Calu3 (cell line): ENCODE data around the gene MSI2. TPM values are rescaled to one million over a fixed set of nuclear protein-coding genes. Genes with fewer than 3 reads are reported as not detected.

Source experiments
- BruUV-seq: library from RNA; stranded (reverse); fragments of 400-500 nt; replicated peaks from 2 replicates; lab custom pipeline; 2021; lab: Mats Ljungman, UMichigan
- CTCF ChIA-PET: fragments of 300-600 bp; sonication (Branson Sonifier 250); formaldehyde crosslinking; loops from one replicate; lab custom pipeline; 2022; ENCODE audit warnings: antibody characterized with exemption; lab: Charles Lee
- DNase-seq: peaks from one replicate; pipeline ENCODE4 v3.0.0; 2022
- H3K27ac Mint-ChIP-seq: one replicate; pipeline ENCODE4 v1.8.0; 2022; ENCODE audit warnings: mixed read lengths; ENCODE audit not compliant: unreplicated experiment
- H3K27me3 Mint-ChIP-seq: one replicate; pipeline ENCODE4 v1.8.0; 2022; ENCODE audit warnings: mixed read lengths; ENCODE audit not compliant: unreplicated experiment
- H3K36me3 Mint-ChIP-seq: one replicate; pipeline ENCODE4 v1.8.0; 2022; ENCODE audit warnings: mild to moderate bottlenecking, moderate library complexity, mixed read lengths; ENCODE audit not compliant: insufficient read depth, unreplicated experiment
- H3K4me1 Mint-ChIP-seq: one replicate; pipeline ENCODE4 v1.8.0; 2022; ENCODE audit warnings: mild to moderate bottlenecking, low read depth, mixed read lengths; ENCODE audit not compliant: unreplicated experiment
- H3K4me3 Mint-ChIP-seq: one replicate; pipeline ENCODE4 v1.8.0; 2022; ENCODE audit warnings: mild to moderate bottlenecking, low read depth, moderate library complexity, mixed read lengths; ENCODE audit not compliant: unreplicated experiment
- H3K9me3 Mint-ChIP-seq: one replicate; pipeline ENCODE4 v1.8.0; 2022; ENCODE audit warnings: low read depth, mixed read lengths; ENCODE audit not compliant: unreplicated experiment
- CTCF ChIP-seq: fragments of 200-600 bp; IDR thresholded peaks from one replicate; pipeline ENCODE4 v1.8.0; 2022; ENCODE audit warnings: antibody characterized with exemption; ENCODE audit not compliant: unreplicated experiment
- intact Hi-C: fragments of 100-400 bp; cut with micrococcal nuclease; formaldehyde crosslinking; loops from one replicate; pipeline ENCODE4 v1.10.0; 2022; ENCODE audit not compliant: unreplicated experiment
- total RNA-seq: library from RNA; stranded (reverse); gene quantifications from 2 replicates; pipeline ENCODE4 v1.2.3, GENCODE V29; 2022

Gene MSI2
- total RNA-seq, 1 experiment from 2014 or later: 66.4 TPM

- no peak overlapping the region for H3K4me3 Mint-ChIP-seq
- CTCF ChIA-PET: no interaction called here
- no peaks in the 10 kb centered on the region for H3K27me3 Mint-ChIP-seq
- BruUV-seq: no TSS peak
- H3K27ac Mint-ChIP-seq: no peak overlapping the region
- H3K9me3 Mint-ChIP-seq: no peaks in the 10 kb centered on the region
- no peaks in the 10 kb centered on the region for H3K4me1 Mint-ChIP-seq
- no peak for DNase-seq
- TF ChIP-seq CTCF: no peak
- no peaks in the 10 kb centered on the region for H3K36me3 Mint-ChIP-seq
- intact Hi-C loops: no loop called here
Observed at GRCh38 chr17:57531078-57531477, 274.8 kb downstream of the MSI2 start.

GRCh38 chr17:57531648-57532504, 275.6 kb downstream of the MSI2 start:
- CTCF ChIA-PET: no interaction called here
- TF ChIP-seq CTCF: no peak
- intact Hi-C loops: no loop called here
- no peak for DNase-seq
- BruUV-seq: no TSS peak
- no peaks in the 10 kb centered on the region for H3K4me1 Mint-ChIP-seq
- H3K4me3 Mint-ChIP-seq: no peak overlapping the region
- H3K27me3 Mint-ChIP-seq: no peaks in the 10 kb centered on the region
- H3K27ac Mint-ChIP-seq: no peak overlapping the region
- H3K9me3 Mint-ChIP-seq: no peaks in the 10 kb centered on the region
- no peaks in the 10 kb centered on the region for H3K36me3 Mint-ChIP-seq

- DNase-seq: no peak
- Mint-ChIP-seq H3K9me3 (no peaks in the 10 kb centered on the region), H3K27ac (no peak overlapping the region), H3K4me1 (no peaks in the 10 kb centered on the region), H3K27me3 (no peaks in the 10 kb centered on the region), H3K36me3 (no peaks in the 10 kb centered on the region), H3K4me3 (no peak overlapping the region)
- intact Hi-C loops: no loop called here
- no peak for TF ChIP-seq CTCF
- CTCF ChIA-PET: no interaction called here
- no TSS peak for BruUV-seq
Observed at GRCh38 chr17:57532556-57532955, 276.2 kb downstream of the MSI2 start.

GRCh38 chr17:57532966-57533365, 276.6 kb downstream of the MSI2 start:
- Mint-ChIP-seq H3K36me3 (no peaks in the 10 kb centered on the region), H3K27ac (no peak overlapping the region), H3K9me3 (no peaks in the 10 kb centered on the region), H3K4me3 (no peak overlapping the region), H3K4me1 (no peaks in the 10 kb centered on the region), H3K27me3 (no peaks in the 10 kb centered on the region)
- DNase-seq: no peak
- CTCF ChIA-PET: no interaction called here
- no TSS peak for BruUV-seq
- intact Hi-C loops: no loop called here
- no peak for TF ChIP-seq CTCF
